ENCODE measurements around the gene ZBTB12. TPM values are rescaled to one million over a fixed set of nuclear protein-coding genes. Genes with fewer than 3 reads are reported as not detected.
"Not testable (repeated sequence)": the region's sequence is repeated elsewhere in the genome, so short reads cannot be mapped to it uniquely, and the experiment has no call there.

ZBTB12 gene
- total RNA-seq, 3 donors from 2014 or later: 2.3 to 6.2 (median 3.4) TPM

GRCh38 chr6:31908791-31909190 is 6.9 kb upstream of the ZBTB12 start:
- H3K4me3 ChIP-seq: no peak overlapping the region
- no peaks in the 10 kb centered on the region for H3K9me3 ChIP-seq
- no peak for TF ChIP-seq CTCF (IDR thresholded peaks at IDR 0.05)
- peak; percentile 79 for ATAC-seq
- no peaks in the 10 kb centered on the region for H3K36me3 ChIP-seq (ENCODE audit: low read depth)
- H3K4me1 ChIP-seq (ENCODE audit: low read depth): no peaks in the 10 kb centered on the region
- intact Hi-C loops (cut with DNase I, micrococcal nuclease): loop anchor here in 1 of 2 donors (10.0 kb wide), 1 partner anchor 46 kb away; the partner anchor contains the start of genes NELFE and SKIC2
- DNase-seq: no peak

- DNase-seq; H3K4me1 ChIP-seq (ENCODE audit: low read depth); H3K4me3 ChIP-seq; H3K36me3 ChIP-seq (ENCODE audit: low read depth); H3K9me3 ChIP-seq; ATAC-seq: not testable (repeated sequence)
- intact Hi-C loops (cut with DNase I, micrococcal nuclease): loop anchor here in 1 of 2 donors (10.0 kb wide), 1 partner anchor 47 kb away; the partner anchor contains the start of genes NELFE and SKIC2
Observed at GRCh38 chr6:31908255-31908654, 6.4 kb upstream of the ZBTB12 start.

GRCh38 chr6:31907158-31907813 is 5.4 kb upstream of the ZBTB12 start:
- Histone ChIP-seq H3K9me3 (no peaks in the 10 kb centered on the region), H3K36me3 (ENCODE audit: low read depth) (no peaks in the 10 kb centered on the region), H3K4me1 (ENCODE audit: low read depth) (peaks cover 7% of the 10 kb centered on the region), H3K4me3 (no peak overlapping the region)
- DNase-seq (no peak), ATAC-seq (no peak)
- intact Hi-C loops (cut with DNase I, micrococcal nuclease): loop anchor here in 1 of 2 donors (10.0 kb wide), 1 partner anchor 48 kb away; the partner anchor contains the start of genes NELFE and SKIC2
- TF ChIP-seq CTCF (IDR thresholded peaks at IDR 0.05): no peak

GRCh38 chr6:31906727-31907126 is 4.8 kb upstream of the ZBTB12 start:
- not testable (repeated sequence) for H3K36me3 ChIP-seq (ENCODE audit: low read depth); ATAC-seq; H3K9me3 ChIP-seq; H3K4me3 ChIP-seq; H3K4me1 ChIP-seq (ENCODE audit: low read depth); DNase-seq
- intact Hi-C loops (cut with DNase I, micrococcal nuclease): loop anchor here in 1 of 2 donors (10.0 kb wide), 1 partner anchor 48 kb away; the partner anchor contains the start of genes NELFE and SKIC2

- TF ChIP-seq CTCF (IDR thresholded peaks at IDR 0.05): no peak
- no peak for ATAC-seq
- H3K4me1 ChIP-seq (ENCODE audit: low read depth): peaks cover 11% of the 10 kb centered on the region
- H3K9me3 ChIP-seq: no peaks in the 10 kb centered on the region
- H3K4me3 ChIP-seq: no peak overlapping the region
- no peak for DNase-seq
- intact Hi-C loops (cut with DNase I, micrococcal nuclease): loop anchor here in 1 of 2 donors (10.0 kb wide), 1 partner anchor 49 kb away; the partner anchor contains the start of genes NELFE and SKIC2
- no peaks in the 10 kb centered on the region for H3K36me3 ChIP-seq (ENCODE audit: low read depth)
Observed at GRCh38 chr6:31906122-31906521, 4.2 kb upstream of the ZBTB12 start.

GRCh38 chr6:31905041-31905440 is 3.2 kb upstream of the ZBTB12 start:
- ATAC-seq (no peak), DNase-seq (no peak)
- H3K36me3 ChIP-seq (ENCODE audit: low read depth): no peaks in the 10 kb centered on the region
- peaks cover 15% of the 10 kb centered on the region for H3K4me1 ChIP-seq (ENCODE audit: low read depth)
- TF ChIP-seq CTCF (IDR thresholded peaks at IDR 0.05): no peak
- H3K4me3 ChIP-seq: no peak overlapping the region
- H3K9me3 ChIP-seq: no peaks in the 10 kb centered on the region
- intact Hi-C loops (cut with DNase I, micrococcal nuclease): loop anchor here in 1 of 2 donors (10.0 kb wide), 1 partner anchor 50 kb away; the partner anchor contains the start of genes NELFE and SKIC2

Data from mucosa of descending colon (tissue), 3 donors.